PC-9 (cell line): Measurements from ENCODE around the gene ZNF831. TPM values are rescaled to one million over a fixed set of nuclear protein-coding genes. Genes with fewer than 3 reads are reported as not detected.

Experiments
- BruUV-seq: library from RNA; stranded (reverse); fragments of 400-500 nt; replicated peaks from 2 replicates; lab custom pipeline; 2021; lab: Mats Ljungman, UMichigan
- CTCF ChIA-PET: fragments of 300-600 bp; sonication (Branson Sonifier 250); formaldehyde crosslinking; loops from one replicate; lab custom pipeline; 2022; ENCODE audit warnings: antibody characterized with exemption; lab: Charles Lee
- POLR2A ChIA-PET: fragments of 300-600 bp; sonication (Branson Sonifier 250); formaldehyde crosslinking; loops from one replicate; lab custom pipeline; 2022; ENCODE audit warnings: antibody characterized with exemption; ENCODE audit not compliant: unreplicated experiment; lab: Charles Lee
- DNase-seq, 2 experiments: peaks; one replicate each; pipeline versions ENCODE4 v3.0.0 to v3.0.0-alpha.2; 2015 to 2022; ENCODE audit warnings: mixed read lengths in 1 of 2
- H2AFZ ChIP-seq: fragments of 200-600 bp; sonication (generic); 2 replicates; pipeline ENCODE4 v1.8.1; 2017; ENCODE audit warnings: antibody characterized with exemption
- H3F3A ChIP-seq: fragments of 200-600 bp; sonication (generic); 2 replicates; pipeline ENCODE4 v1.8.1; 2017; ENCODE audit warnings: antibody characterized with exemption, mild to moderate bottlenecking, low read depth; ENCODE audit not compliant: insufficient read depth
- H3K27ac ChIP-seq: fragments of 200-600 bp; sonication (generic); 2 replicates; pipeline ENCODE4 v1.6.1; 2016; ENCODE audit warnings: mixed run types
- H3K27me3 ChIP-seq: fragments of 200-600 bp; sonication (generic); 2 replicates; pipeline ENCODE4 v1.6.1; 2016; ENCODE audit warnings: low read depth, mixed run types; ENCODE audit not compliant: insufficient read depth
- H3K36me3 ChIP-seq: fragments of 200-600 bp; sonication (generic); 2 replicates; pipeline ENCODE4 v1.6.1; 2016; ENCODE audit warnings: low read depth, mixed run types
- H3K4me1 ChIP-seq: fragments of 200-600 bp; sonication (generic); replicated peaks from 2 replicates; pipeline ENCODE4 v1.6.1; 2016; ENCODE audit warnings: mixed run types; ENCODE audit not compliant: insufficient read depth
- H3K4me2 ChIP-seq: fragments of 200-600 bp; sonication (generic); 2 replicates; pipeline ENCODE4 v1.6.1; 2017; ENCODE audit warnings: mixed run types
- H3K4me3 ChIP-seq: fragments of 200-600 bp; sonication (generic); 2 replicates; pipeline ENCODE4 v1.6.1; 2016; ENCODE audit warnings: mixed run types
- H3K79me2 ChIP-seq: fragments of 200-600 bp; sonication (generic); 2 replicates; pipeline ENCODE4 v1.6.1; 2017; ENCODE audit warnings: low read depth, mixed run types
- H3K9me2 ChIP-seq: fragments of 200-600 bp; sonication (generic); 2 replicates; pipeline ENCODE4 v1.8.1; 2017; ENCODE audit warnings: mild to moderate bottlenecking; ENCODE audit not compliant: insufficient read depth
- H3K9me3 ChIP-seq: fragments of 200-600 bp; sonication (generic); 2 replicates; pipeline ENCODE4 v1.8.1; 2016; ENCODE audit warnings: low read depth; ENCODE audit not compliant: insufficient read depth
- H4K20me1 ChIP-seq: fragments of 200-600 bp; sonication (generic); 2 replicates; pipeline ENCODE4 v1.8.1; 2017; ENCODE audit not compliant: insufficient read depth
- CTCF ChIP-seq: fragments of 200-600 bp; sonication (generic); conservative IDR thresholded peaks from 2 replicates; pipeline ENCODE4 v1.6.1; 2017; ENCODE audit warnings: mixed run types, antibody characterized with exemption, mild to moderate bottlenecking, moderate library complexity
- EZH2 ChIP-seq: fragments of 200-600 bp; sonication (generic); IDR thresholded peaks from 2 replicates; pipeline ENCODE4 v1.8.0; 2017; ENCODE audit warnings: antibody characterized with exemption, low read depth
- intact Hi-C: fragments of 100-400 bp; cut with micrococcal nuclease; formaldehyde crosslinking; loops from one replicate; pipeline ENCODE4 v1.10.0; 2022; ENCODE audit not compliant: unreplicated experiment
- total RNA-seq: library from RNA; stranded (reverse); gene quantifications from 2 replicates; pipeline ENCODE4 v1.2.3, GENCODE V29; 2021

Gene ZNF831
- total RNA-seq, 1 experiment from 2014 or later: not detected

GRCh38 chr20:59176812-59177211 is 13.2 kb downstream of the ZNF831 start:
- TF ChIP-seq EZH2: no peak
- TF ChIP-seq CTCF: no peak
- H3K9me2 ChIP-seq: no peaks in the 10 kb centered on the region
- H3K4me2 ChIP-seq: no peak overlapping the region
- H3K36me3 ChIP-seq: no peaks in the 10 kb centered on the region
- no peak for DNase-seq
- no peak overlapping the region for H3K27ac ChIP-seq
- intact Hi-C loops: no loop called here
- peaks cover 94% of the 10 kb centered on the region for H3K27me3 ChIP-seq
- H2AFZ ChIP-seq: no peak overlapping the region
- no peaks in the 10 kb centered on the region for H3K4me1 ChIP-seq
- ChIA-PET POLR2A (no interaction called here), CTCF (no interaction called here)
- no TSS peak for BruUV-seq
- no peaks in the 10 kb centered on the region for H3F3A ChIP-seq
- no peaks in the 10 kb centered on the region for H4K20me1 ChIP-seq
- no peak overlapping the region for H3K4me3 ChIP-seq
- H3K9me3 ChIP-seq: no peaks in the 10 kb centered on the region
- no peaks in the 10 kb centered on the region for H3K79me2 ChIP-seq

GRCh38 chr20:59177266-59178250 is 13.9 kb downstream of the ZNF831 start:
- H2AFZ ChIP-seq: no peak overlapping the region
- H3K9me3 ChIP-seq: no peaks in the 10 kb centered on the region
- H3K4me1 ChIP-seq: no peaks in the 10 kb centered on the region
- TF ChIP-seq CTCF: no peak
- TF ChIP-seq EZH2: no peak
- H3K4me2 ChIP-seq: no peak overlapping the region
- no peaks in the 10 kb centered on the region for H3K9me2 ChIP-seq
- no peak overlapping the region for H3K27ac ChIP-seq
- DNase-seq: no peak
- H3F3A ChIP-seq: no peaks in the 10 kb centered on the region
- no peaks in the 10 kb centered on the region for H4K20me1 ChIP-seq
- no peaks in the 10 kb centered on the region for H3K79me2 ChIP-seq
- CTCF ChIA-PET: no interaction called here
- no TSS peak for BruUV-seq
- peaks cover 94% of the 10 kb centered on the region for H3K27me3 ChIP-seq
- intact Hi-C loops: no loop called here
- no peak overlapping the region for H3K4me3 ChIP-seq
- no peaks in the 10 kb centered on the region for H3K36me3 ChIP-seq
- POLR2A ChIA-PET: no interaction called here

GRCh38 chr20:59178983-59179595 is 15.5 kb downstream of the ZNF831 start:
- Histone ChIP-seq H3K27ac (no peak overlapping the region), H3K36me3 (no peaks in the 10 kb centered on the region), H3K4me2 (no peak overlapping the region), H3K27me3 (peaks cover 94% of the 10 kb centered on the region), H3K9me2 (no peaks in the 10 kb centered on the region), H2AFZ (no peak overlapping the region), H3K4me3 (no peak overlapping the region), H4K20me1 (no peaks in the 10 kb centered on the region), H3K4me1 (no peaks in the 10 kb centered on the region), H3F3A (no peaks in the 10 kb centered on the region), H3K79me2 (no peaks in the 10 kb centered on the region), H3K9me3 (no peaks in the 10 kb centered on the region)
- TF ChIP-seq EZH2 (no peak), CTCF (no peak)
- CTCF ChIA-PET: no interaction called here
- intact Hi-C loops: no loop called here
- POLR2A ChIA-PET: no interaction called here
- no peak for DNase-seq
- no TSS peak for BruUV-seq
